Mesenchymal stem cell (in vitro differentiated cells and primary cell): Measurements from ENCODE around the gene CST4.

Source experiments
- DNase-seq: peaks from one replicate; pipeline ENCODE4 v3.0.0-alpha.2; 2013
- H2AFZ ChIP-seq: one replicate; pipeline ENCODE4 v1.6.1; 2013; ENCODE audit warnings: low read depth, mild to moderate bottlenecking, control low read depth, inconsistent platforms, low read length, moderate library complexity
- H2AK5ac ChIP-seq: 2 replicates; pipeline ENCODE4 v1.6.1; 2013; ENCODE audit warnings: low read length, moderate library complexity, mild to moderate bottlenecking, inconsistent platforms; ENCODE audit not compliant: severe bottlenecking
- H2BK120ac ChIP-seq: one replicate; pipeline ENCODE4 v1.6.1; 2013; ENCODE audit warnings: low read depth, mild to moderate bottlenecking, inconsistent platforms, low read length, moderate library complexity
- H2BK12ac ChIP-seq, 2 experiments: one replicate each; pipeline ENCODE4 v1.6.1; 2013; ENCODE audit warnings: inconsistent platforms in 2 of 2, low read length in 2 of 2, mild to moderate bottlenecking in 2 of 2, moderate library complexity in 2 of 2, control low read depth in 1 of 2
- H2BK15ac ChIP-seq: one replicate; pipeline ENCODE4 v1.6.1; 2013; ENCODE audit warnings: mild to moderate bottlenecking, low read depth, inconsistent platforms; ENCODE audit not compliant: poor library complexity, severe bottlenecking
- H2BK5ac ChIP-seq: 2 replicates; pipeline ENCODE4 v1.6.1; 2013; ENCODE audit warnings: low read depth, mild to moderate bottlenecking, low read length, control low read depth, inconsistent platforms; ENCODE audit not compliant: poor library complexity, severe bottlenecking
- H3K14ac ChIP-seq, 2 experiments: one replicate each; pipeline ENCODE4 v1.6.1; 2013; ENCODE audit warnings: inconsistent platforms in 2 of 2, low read length in 2 of 2, control low read depth in 1 of 2, mild to moderate bottlenecking in 1 of 2, moderate library complexity in 1 of 2
- H3K18ac ChIP-seq, 2 experiments: one replicate each; pipeline ENCODE4 v1.6.1; 2013; ENCODE audit warnings: inconsistent platforms in 2 of 2, low read length in 2 of 2, control low read depth in 1 of 2, low read depth in 1 of 2, mild to moderate bottlenecking in 1 of 2
- H3K23ac ChIP-seq, 2 experiments: one replicate each; pipeline ENCODE4 v1.6.1; 2013; ENCODE audit warnings: inconsistent platforms in 2 of 2, low read length in 2 of 2, mild to moderate bottlenecking in 2 of 2, moderate library complexity in 2 of 2, control low read depth in 1 of 2
- H3K27ac ChIP-seq: 2 replicates; pipeline ENCODE4 v1.5.1; 2013; ENCODE audit warnings: mild to moderate bottlenecking, moderate library complexity, low read length, control low read depth, inconsistent platforms; ENCODE audit not compliant: poor library complexity, severe bottlenecking
- H3K27me3 ChIP-seq, 2 experiments: 2 replicates each; pipeline versions ENCODE4 v1.6.1 to v1.7.0; 2013; ENCODE audit warnings: low read length in 2 of 2, mild to moderate bottlenecking in 2 of 2, moderate library complexity in 2 of 2, control low read depth in 1 of 2, inconsistent platforms in 1 of 2; ENCODE audit not compliant: control insufficient read depth in 1 of 2, insufficient read depth in 1 of 2
- H3K36me3 ChIP-seq, 2 experiments: 2 replicates each; pipeline versions ENCODE4 v1.6.1 to v1.7.0; 2013; ENCODE audit warnings: low read length in 2 of 2, control low read depth in 1 of 2, inconsistent platforms in 1 of 2, low read depth in 1 of 2, mild to moderate bottlenecking in 1 of 2; ENCODE audit not compliant: insufficient read depth in 2 of 2, control insufficient read depth in 1 of 2
- H3K4ac ChIP-seq, 2 experiments: one replicate each; pipeline ENCODE4 v1.6.1; 2013; ENCODE audit warnings: inconsistent platforms in 2 of 2, low read length in 2 of 2, mild to moderate bottlenecking in 2 of 2, moderate library complexity in 2 of 2, control low read depth in 1 of 2, low read depth in 1 of 2
- H3K4me1 ChIP-seq: 2 replicates; pipeline ENCODE4 v1.6.1; 2013; ENCODE audit warnings: low read depth, low read length, control low read depth; ENCODE audit not compliant: control insufficient read depth, insufficient read depth
- H3K4me2 ChIP-seq: 2 replicates; pipeline ENCODE4 v1.6.1; 2013; ENCODE audit warnings: low read length, mild to moderate bottlenecking, inconsistent platforms; ENCODE audit not compliant: poor library complexity, severe bottlenecking
- H3K4me3 ChIP-seq, 2 experiments: 2 replicates each; pipeline versions ENCODE4 v1.5.1 to v1.7.0; 2013; ENCODE audit warnings: low read length in 2 of 2, mild to moderate bottlenecking in 2 of 2, control low read depth in 1 of 2, low read depth in 1 of 2; ENCODE audit not compliant: insufficient read depth in 1 of 2
- H3K79me1 ChIP-seq: replicated peaks from 2 replicates; pipeline ENCODE4 v1.6.1; 2013; ENCODE audit warnings: mild to moderate bottlenecking, control low read depth, low read length, inconsistent platforms; ENCODE audit not compliant: poor library complexity, severe bottlenecking
- H3K9ac ChIP-seq: 2 replicates; pipeline ENCODE4 v1.7.0; 2013; ENCODE audit warnings: mild to moderate bottlenecking, low read length, moderate library complexity
- H3K9me3 ChIP-seq: 2 replicates; pipeline ENCODE4 v1.7.0; 2013; ENCODE audit warnings: mild to moderate bottlenecking, low read length; ENCODE audit not compliant: control insufficient read depth
- H4K8ac ChIP-seq: one replicate; pipeline ENCODE4 v1.6.1; 2013; ENCODE audit warnings: inconsistent platforms, mild to moderate bottlenecking, low read length, moderate library complexity
- H4K91ac ChIP-seq: one replicate; pipeline ENCODE4 v1.6.1; 2013; ENCODE audit warnings: mild to moderate bottlenecking, low read length, inconsistent platforms
- WGBS: methylation state at CpG from one replicate; pipeline ENCODE4 v1.1.7; 2013; ENCODE audit warnings: mixed read lengths; 5-methylcytosine and 5-hydroxymethylcytosine counted together

Gene CST4

GRCh38 chr20:23690581-23690980 is 1.7 kb upstream of the CST4 start:
- H3K9ac ChIP-seq, result no peak overlapping the region
- no peak overlapping the region for H3K4me3 ChIP-seq
- H3K18ac ChIP-seq, result no peak overlapping the region
- H3K9me3 ChIP-seq, result no peaks in the 10 kb centered on the region
- no peak for DNase-seq
- H2BK5ac ChIP-seq, result no peak overlapping the region
- no peak overlapping the region for H3K23ac ChIP-seq
- H3K79me1 ChIP-seq, result no peaks in the 10 kb centered on the region
- no peak overlapping the region for H2BK120ac ChIP-seq
- H3K4ac ChIP-seq, result no peak overlapping the region
- no peak overlapping the region for H3K27ac ChIP-seq
- H4K8ac ChIP-seq, result no peak overlapping the region
- no peak overlapping the region for H4K91ac ChIP-seq
- H2AK5ac ChIP-seq, result no peak overlapping the region
- H3K27me3 ChIP-seq, result peaks cover 0 to 3% of the 10 kb centered on the region in 2 experiments
- no peaks in the 10 kb centered on the region for H3K36me3 ChIP-seq
- peak overlapping the region in 1 of 2 experiments; percentile 62 for H3K14ac ChIP-seq
- peak overlapping the region; percentile 38 to 67 for H2BK12ac ChIP-seq
- no peak overlapping the region for H2BK15ac ChIP-seq
- WGBS, result 93% methylated on average over 8 of the region's 8 CpGs
- H3K4me1 ChIP-seq, result peaks cover 13% of the 10 kb centered on the region
- H2AFZ ChIP-seq, result no peak overlapping the region
- H3K4me2 ChIP-seq, result no peak overlapping the region

- Histone ChIP-seq H3K4me3 (no peak overlapping the region), H3K14ac (no peak overlapping the region), H3K27ac (no peak overlapping the region), H2AK5ac (no peak overlapping the region), H3K36me3 (no peaks in the 10 kb centered on the region), H4K91ac (no peak overlapping the region), H3K23ac (no peak overlapping the region), H3K4ac (no peak overlapping the region), H3K9me3 (no peaks in the 10 kb centered on the region), H3K9ac (no peak overlapping the region), H3K4me1 (peaks cover 17% of the 10 kb centered on the region), H2AFZ (no peak overlapping the region), H2BK5ac (no peak overlapping the region), H2BK120ac (no peak overlapping the region), H2BK12ac (no peak overlapping the region), H3K27me3 (peaks cover 0 to 11% of the 10 kb centered on the region in 2 experiments), H2BK15ac (no peak overlapping the region), H4K8ac (no peak overlapping the region), H3K79me1 (no peaks in the 10 kb centered on the region), H3K18ac (no peak overlapping the region), H3K4me2 (no peak overlapping the region)
- WGBS, result 55% methylated on average over 3 of the region's 3 CpGs
- no peak for DNase-seq
These were observed 507 bp upstream of the CST4 start for GRCh38 chr20:23689399-23689690.

GRCh38 chr20:23687986-23688385 is 852 bp downstream of the CST4 start:
- Histone ChIP-seq H2BK5ac (no peak overlapping the region), H4K8ac (no peak overlapping the region), H2BK15ac (no peak overlapping the region), H3K4ac (no peak overlapping the region), H2BK120ac (no peak overlapping the region), H2BK12ac (no peak overlapping the region), H3K18ac (no peak overlapping the region), H3K4me1 (peaks cover 13% of the 10 kb centered on the region), H3K9ac (no peak overlapping the region), H3K36me3 (no peaks in the 10 kb centered on the region), H4K91ac (no peak overlapping the region), H3K4me3 (no peak overlapping the region), H2AK5ac (no peak overlapping the region), H3K4me2 (no peak overlapping the region), H3K27ac (no peak overlapping the region), H3K79me1 (no peaks in the 10 kb centered on the region), H2AFZ (no peak overlapping the region), H3K14ac (peak overlapping the region in 1 of 2 experiments; percentile 9), H3K23ac (no peak overlapping the region), H3K27me3 (peaks cover 0 to 12% of the 10 kb centered on the region in 2 experiments), H3K9me3 (no peaks in the 10 kb centered on the region)
- no peak for DNase-seq
- 100% methylated on average over 3 of the region's 3 CpGs for WGBS

DNA sequence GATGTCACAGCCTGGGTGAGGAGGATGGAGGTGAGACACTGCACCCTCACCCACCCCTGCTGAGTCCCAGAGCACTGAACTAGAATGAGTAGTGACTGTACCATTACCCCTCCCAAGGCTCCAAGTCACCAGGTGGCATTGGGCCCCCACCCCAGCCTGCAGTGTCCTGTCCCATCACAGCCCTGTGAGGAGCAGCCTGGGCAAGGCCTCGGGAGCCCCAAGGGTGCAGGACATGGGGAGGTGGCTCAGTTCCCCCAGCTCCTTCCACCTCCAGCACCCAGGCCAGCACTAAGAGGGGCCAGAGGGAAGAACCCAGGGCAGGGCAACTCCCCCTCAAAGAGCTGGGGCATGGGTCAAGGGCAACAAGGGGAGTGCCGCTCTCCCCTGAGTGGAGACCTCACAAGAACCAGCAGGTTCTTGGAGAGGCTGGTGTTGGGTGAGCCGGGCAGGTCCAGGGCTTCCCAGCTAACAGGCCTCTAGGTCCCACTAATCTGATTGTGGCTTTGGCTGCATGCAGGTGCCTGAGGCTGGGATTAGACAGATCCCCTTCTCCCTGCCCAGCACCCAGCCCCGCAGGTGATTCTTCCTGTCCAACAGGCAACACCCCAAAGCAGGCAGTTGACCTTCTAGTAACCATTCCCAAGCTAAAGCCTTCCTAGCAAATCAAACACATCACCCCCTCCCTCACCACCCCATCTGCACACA is 2.6 kb downstream of the CST4 start:
- DNase-seq, result no peak
- no peaks in the 10 kb centered on the region for H3K9me3 ChIP-seq
- no peak overlapping the region for H4K91ac ChIP-seq
- H3K27ac ChIP-seq, result no peak overlapping the region
- peaks cover 0 to 12% of the 10 kb centered on the region in 2 experiments for H3K27me3 ChIP-seq
- H3K14ac ChIP-seq, result no peak overlapping the region
- no peak overlapping the region for H3K18ac ChIP-seq
- H2BK12ac ChIP-seq, result no peak overlapping the region
- H3K4me1 ChIP-seq, result peaks cover 6% of the 10 kb centered on the region
- no peak overlapping the region for H2BK15ac ChIP-seq
- no peak overlapping the region for H2BK120ac ChIP-seq
- H2AK5ac ChIP-seq, result no peak overlapping the region
- no peak overlapping the region for H3K4me2 ChIP-seq
- no peak overlapping the region for H4K8ac ChIP-seq
- WGBS, result 92% methylated on average over 3 of the region's 4 CpGs
- no peak overlapping the region for H3K9ac ChIP-seq
- no peak overlapping the region for H2AFZ ChIP-seq
- H3K4me3 ChIP-seq, result no peak overlapping the region
- H3K36me3 ChIP-seq, result no peaks in the 10 kb centered on the region
- no peak overlapping the region for H3K23ac ChIP-seq
- H3K79me1 ChIP-seq, result no peaks in the 10 kb centered on the region
- H2BK5ac ChIP-seq, result no peak overlapping the region
- no peak overlapping the region for H3K4ac ChIP-seq
